ENCODE results near the gene UGCG. TPM values are rescaled to one million over a fixed set of nuclear protein-coding genes. Genes with fewer than 3 reads are reported as not detected.
A peak's percentile ranks its signal among the peaks of the same experiment; 100 is the strongest.

UGCG gene
- total and polyA plus RNA-seq, 7 donors: 7.2 to 74.6 (median 17.6) TPM

GRCh38 chr9:111926421-111926875, 29.8 kb downstream of the UGCG start:
- peaks cover 9% of the 10 kb centered on the region for H3K4me1 ChIP-seq
- H3K4me3 ChIP-seq: no peak overlapping the region
- TF ChIP-seq CTCF (IDR thresholded peaks at IDR 0.05): no peak
- peak; percentile 56 to 81 (median 74) for ATAC-seq
- H3K9me3 ChIP-seq: no peaks in the 10 kb centered on the region
- H3K36me3 ChIP-seq (ENCODE audit: insufficient read depth in 1 of 2, low read depth in 1 of 2): peaks cover 11 to 75% of the 10 kb centered on the region in 2 donors
- H3K27me3 ChIP-seq (ENCODE audit: insufficient read depth in 3 of 3, low read length in 2 of 3): no peaks in the 10 kb centered on the region
- H3K27ac ChIP-seq: no peak overlapping the region
- intact Hi-C loops (cut with DNase I): no loop called here
- peak; percentile 31 to 55 for DNase-seq
- WGBS, 3 donors: 46 to 51% (median 50%) methylated on average over 6 of the region's 6 CpGs

GRCh38 chr9:111928359-111928720, 31.7 kb downstream of the UGCG start:
- no peaks in the 10 kb centered on the region for H3K27me3 ChIP-seq (ENCODE audit: insufficient read depth in 3 of 3, low read length in 2 of 3)
- no peak overlapping the region for H3K27ac ChIP-seq
- ATAC-seq (no peak), DNase-seq (no peak)
- H3K36me3 ChIP-seq (ENCODE audit: insufficient read depth in 1 of 2, low read depth in 1 of 2): peaks cover 12 to 89% of the 10 kb centered on the region in 2 donors
- intact Hi-C loops (cut with DNase I): no loop called here
- no peak for TF ChIP-seq CTCF (IDR thresholded peaks at IDR 0.05)
- peaks cover 9% of the 10 kb centered on the region for H3K4me1 ChIP-seq
- no peak overlapping the region for H3K4me3 ChIP-seq
- H3K9me3 ChIP-seq: no peaks in the 10 kb centered on the region

DNA sequence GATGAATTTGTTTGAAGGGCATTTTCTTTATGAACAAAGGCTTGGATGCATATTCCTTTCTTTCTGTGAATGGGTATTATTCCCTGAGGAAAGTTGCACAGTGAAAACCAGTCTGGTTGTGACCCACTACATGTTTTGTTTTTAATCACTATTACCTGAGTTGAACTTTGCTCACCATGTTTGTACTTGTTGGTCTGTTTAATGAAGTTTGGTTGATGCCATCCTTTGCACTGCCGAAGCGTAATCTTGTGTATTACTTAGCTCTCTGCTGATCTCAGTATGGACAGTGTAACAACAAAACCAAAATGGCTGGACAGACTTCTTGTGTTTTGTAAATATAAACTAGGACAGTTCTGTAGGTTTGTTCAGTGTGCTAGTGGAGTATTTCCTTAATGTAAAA, 38.1 kb downstream of the UGCG start:
- no peak overlapping the region for H3K4me3 ChIP-seq
- H3K27ac ChIP-seq: no peak overlapping the region
- TF ChIP-seq CTCF (IDR thresholded peaks at IDR 0.05): no peak
- H3K4me1 ChIP-seq: peaks cover 7% of the 10 kb centered on the region
- no peaks in the 10 kb centered on the region for H3K27me3 ChIP-seq (ENCODE audit: insufficient read depth in 3 of 3, low read length in 2 of 3)
- intact Hi-C loops (cut with DNase I): no loop called here
- H3K36me3 ChIP-seq (ENCODE audit: insufficient read depth in 1 of 2, low read depth in 1 of 2): peaks cover 8 to 58% of the 10 kb centered on the region in 2 donors
- 98 to 100% (median 100%) methylated on average over 2 of the region's 2 CpGs for WGBS, 3 donors
- ATAC-seq: no peak
- no peaks in the 10 kb centered on the region for H3K9me3 ChIP-seq
- DNase-seq: no peak

- no peak for TF ChIP-seq CTCF (IDR thresholded peaks at IDR 0.05)
- H3K27ac ChIP-seq: no peak overlapping the region
Measured at GRCh38 chr9:111936391-111936790, 39.8 kb downstream of the UGCG start.

GRCh38 chr9:111937301-111937700, 40.7 kb downstream of the UGCG start:
- Histone ChIP-seq H3K36me3 (ENCODE audit: insufficient read depth in 1 of 2, low read depth in 1 of 2) (peaks cover 8 to 32% of the 10 kb centered on the region in 2 donors), H3K9me3 (no peaks in the 10 kb centered on the region), H3K4me1 (peaks cover 7% of the 10 kb centered on the region), H3K4me3 (no peak overlapping the region), H3K27me3 (ENCODE audit: insufficient read depth in 3 of 3, low read length in 2 of 3) (no peaks in the 10 kb centered on the region), H3K27ac (no peak overlapping the region)
- no peak for DNase-seq
- intact Hi-C loops (cut with DNase I): no loop called here
- WGBS, 3 donors: 78 to 92% (median 85%) methylated on average over 2 of the region's 2 CpGs
- ATAC-seq: peak in 3 of 4 donors; percentile 23 to 51 (median 28)
- TF ChIP-seq CTCF (IDR thresholded peaks at IDR 0.05): no peak

More at GRCh38 chr9:111936391-111936790, 39.8 kb downstream of the UGCG start:
- intact Hi-C loops (cut with DNase I): no loop called here
- Histone ChIP-seq H3K9me3 (no peaks in the 10 kb centered on the region), H3K4me1 (peaks cover 7% of the 10 kb centered on the region), H3K4me3 (no peak overlapping the region), H3K27me3 (ENCODE audit: insufficient read depth in 3 of 3, low read length in 2 of 3) (no peaks in the 10 kb centered on the region), H3K36me3 (ENCODE audit: insufficient read depth in 1 of 2, low read depth in 1 of 2) (peaks cover 8 to 42% of the 10 kb centered on the region in 2 donors)
- ATAC-seq (no peak), DNase-seq (no peak)
- WGBS, 3 donors: 97 to 100% (median 98%) methylated on average over 2 of the region's 2 CpGs
